CD14-positive monocyte (primary cell): ENCODE measurements around the gene UNC5A. TPM values are rescaled to one million over a fixed set of nuclear protein-coding genes. Genes with fewer than 3 reads are reported as not detected.

Experiments used
- DNase-seq, 3 donors: peaks; one replicate each; pipeline ENCODE4 v3.0.0-alpha.2; 2011 to 2022
- H2AFZ ChIP-seq: 2 replicates; pipeline ENCODE4 v1.6.0; 2012; ENCODE audit warnings: mild to moderate bottlenecking, low read depth, low read length, inconsistent platforms; ENCODE audit not compliant: insufficient read depth, poor library complexity, severe bottlenecking
- H3K27ac ChIP-seq, 2 donors: 1 replicate in 1 of 2; 2 replicates in 1 of 2; pipeline ENCODE4 v1.5.1; 2012 to 2013; ENCODE audit warnings: low read length in 2 of 2, control low read depth in 1 of 2, inconsistent platforms in 1 of 2, low read depth in 1 of 2, mild to moderate bottlenecking in 1 of 2
- H3K27me3 ChIP-seq, 2 donors: one replicate each; pipeline versions ENCODE4 v1.6.0 to v1.6.1; 2011 to 2013; ENCODE audit warnings: low read length in 2 of 2; ENCODE audit not compliant: control insufficient read depth in 2 of 2, insufficient read depth in 2 of 2
- H3K36me3 ChIP-seq, 2 donors: replicated peaks in 1 of 2; 1 replicate in 1 of 2; 2 replicates in 1 of 2; pipeline versions ENCODE4 v1.5.1 to v1.6.1; 2012 to 2013; ENCODE audit warnings: low read length in 2 of 2, control low read depth in 1 of 2, inconsistent platforms in 1 of 2, mild to moderate bottlenecking in 1 of 2; ENCODE audit not compliant: insufficient read depth in 2 of 2, control insufficient read depth in 1 of 2
- H3K4me1 ChIP-seq, 2 donors: 1 replicate in 1 of 2; 2 replicates in 1 of 2; pipeline versions ENCODE4 v1.5.1 to v1.6.1; 2012 to 2013; ENCODE audit warnings: low read length in 2 of 2, control low read depth in 1 of 2, inconsistent platforms in 1 of 2, mild to moderate bottlenecking in 1 of 2, moderate library complexity in 1 of 2; ENCODE audit not compliant: insufficient read depth in 2 of 2, control insufficient read depth in 1 of 2
- H3K4me2 ChIP-seq: replicated peaks from 2 replicates; pipeline ENCODE3; 2012; ENCODE audit warnings: low read length, moderate library complexity, mild to moderate bottlenecking; ENCODE audit not compliant: poor library complexity, severe bottlenecking; ENCODE audit errors: extremely low read depth
- H3K4me3 ChIP-seq, 3 experiments: fragments of 200-600 bp in 1 of 3; sonication (generic) in 1 of 3; replicated peaks in 1 of 3; 1 replicate in 2 of 3; 2 replicates in 1 of 3; pipeline ENCODE4 v1.5.1; 2011 to 2013; ENCODE audit warnings: low read length in 3 of 3, mild to moderate bottlenecking in 3 of 3, control low read depth in 2 of 3, low read depth in 2 of 3, inconsistent platforms in 1 of 3, moderate library complexity in 1 of 3
- H3K79me2 ChIP-seq: 2 replicates; pipeline ENCODE4 v1.6.0; 2012; ENCODE audit warnings: mild to moderate bottlenecking, control low read depth, inconsistent platforms, low read length, moderate library complexity; ENCODE audit not compliant: insufficient read depth
- H3K9ac ChIP-seq: 2 replicates; pipeline ENCODE4 v1.6.0; 2017; ENCODE audit warnings: low read length, mild to moderate bottlenecking; ENCODE audit not compliant: insufficient read depth, poor library complexity, severe bottlenecking
- H3K9me3 ChIP-seq, 2 donors: replicated peaks in 1 of 2; 1 replicate in 1 of 2; 2 replicates in 1 of 2; pipeline versions ENCODE4 v1.5.1 to v1.6.1; 2012 to 2013; ENCODE audit warnings: low read length in 2 of 2, control low read depth in 1 of 2; ENCODE audit not compliant: control insufficient read depth in 1 of 2, insufficient read depth in 1 of 2
- H4K20me1 ChIP-seq: 2 replicates; pipeline ENCODE4 v1.6.0; 2012; ENCODE audit warnings: mild to moderate bottlenecking, low read length, control low read depth, moderate library complexity; ENCODE audit not compliant: insufficient read depth
- H3K27ac Mint-ChIP-seq, 7 donors: one replicate each; pipeline ENCODE4 v1.8.0; 2020; ENCODE audit warnings: mild to moderate bottlenecking in 7 of 7, mixed read lengths in 7 of 7, moderate library complexity in 6 of 7, inconsistent platforms in 2 of 7
- H3K27me3 Mint-ChIP-seq, 3 donors: one replicate each; pipeline ENCODE4 v1.8.0; 2021 to 2022; ENCODE audit warnings: low read depth in 3 of 3, mild to moderate bottlenecking in 3 of 3, mixed read lengths in 3 of 3, moderate library complexity in 3 of 3, inconsistent platforms in 1 of 3
- H3K36me3 Mint-ChIP-seq, 2 donors: one replicate each; pipeline ENCODE4 v1.8.0; 2020; ENCODE audit warnings: mixed read lengths in 2 of 2, inconsistent platforms in 1 of 2, mild to moderate bottlenecking in 1 of 2
- H3K4me1 Mint-ChIP-seq: one replicate; pipeline ENCODE4 v1.8.0; 2020; ENCODE audit warnings: mild to moderate bottlenecking, mixed read lengths
- H3K4me3 Mint-ChIP-seq, 2 donors: one replicate each; pipeline ENCODE4 v1.8.0; 2020; ENCODE audit warnings: mild to moderate bottlenecking in 2 of 2, mixed read lengths in 2 of 2, moderate library complexity in 1 of 2
- H3K9me3 Mint-ChIP-seq, 7 donors: one replicate each; pipeline ENCODE4 v1.8.0; 2020 to 2022; ENCODE audit warnings: mixed read lengths in 7 of 7, mild to moderate bottlenecking in 6 of 7, moderate library complexity in 6 of 7, inconsistent platforms in 2 of 7
- WGBS: methylation state at CpG from one replicate; pipeline ENCODE4 v1.1.5; 2013; ENCODE audit warnings: missing lambda C conversion rate; ENCODE audit not compliant: insufficient coverage; 5-methylcytosine and 5-hydroxymethylcytosine counted together
- intact Hi-C, 2 donors: fragments of 100-400 bp; cut with micrococcal nuclease; formaldehyde crosslinking; loops; one replicate each; pipeline versions ENCODE4 v1.15.0 to v1.15.1; 2023
- polyA plus RNA-seq, 3 donors: library from polyadenylated mRNA; depleted of rRNA in 1 of 3; unstranded in 2 of 3; stranded (reverse) in 1 of 3; fragments of 300-500 nt in 2 of 3; fragments of >200 nt in 1 of 3; fragmentation: Illumina TruSeq in 2 of 3; gene quantifications; 1 replicate in 2 of 3; 2 replicates in 1 of 3; pipeline ENCODE4 v1.2.3, GENCODE V29; 2012 to 2021
- TF ChIP-seq, protein P1 (sequence below): fragments of 200-600 bp; IDR thresholded peaks from one replicate; pipeline ENCODE4 v1.8.0; 2022; ENCODE audit warnings: antibody characterized with exemption, mild to moderate bottlenecking

UNC5A gene
- polyA plus RNA-seq, 3 donors = 0.03 to 0.07 TPM; not detected in 1

DNA sequence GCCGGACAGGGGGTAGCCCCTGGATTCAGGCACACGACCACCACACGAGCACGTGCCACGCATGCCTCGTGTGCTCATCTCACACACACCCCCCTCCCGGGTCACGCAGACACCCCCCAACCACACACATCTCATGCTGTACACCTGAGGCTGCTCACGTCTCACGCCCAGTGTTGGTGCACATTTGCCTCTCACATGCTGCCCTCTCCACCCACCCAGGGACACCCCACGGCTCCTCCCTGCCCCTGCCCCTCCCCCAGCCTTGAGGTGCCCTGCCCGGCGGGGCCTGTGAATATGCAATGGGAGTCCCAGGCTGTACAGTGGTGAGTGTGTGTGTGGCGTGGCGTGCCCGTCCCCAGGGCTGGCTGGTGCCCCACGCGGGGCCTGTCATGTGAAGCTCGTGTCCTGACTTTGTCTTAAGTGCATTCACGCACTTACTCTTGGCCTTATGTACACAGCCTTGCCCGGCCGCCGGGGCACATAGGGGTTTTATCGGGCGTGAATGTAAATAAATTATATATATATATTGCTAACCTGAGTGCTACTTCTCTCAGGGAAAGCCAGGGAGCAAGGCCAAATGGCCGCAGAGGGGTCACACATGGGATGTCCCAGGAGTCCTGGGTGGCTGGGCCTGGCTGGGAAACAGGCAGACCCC, 70.1 kb downstream of the UNC5A start:
- H3K27ac Mint-ChIP-seq = peak overlapping the region in 1 of 7 donors; percentile 35

DNA sequence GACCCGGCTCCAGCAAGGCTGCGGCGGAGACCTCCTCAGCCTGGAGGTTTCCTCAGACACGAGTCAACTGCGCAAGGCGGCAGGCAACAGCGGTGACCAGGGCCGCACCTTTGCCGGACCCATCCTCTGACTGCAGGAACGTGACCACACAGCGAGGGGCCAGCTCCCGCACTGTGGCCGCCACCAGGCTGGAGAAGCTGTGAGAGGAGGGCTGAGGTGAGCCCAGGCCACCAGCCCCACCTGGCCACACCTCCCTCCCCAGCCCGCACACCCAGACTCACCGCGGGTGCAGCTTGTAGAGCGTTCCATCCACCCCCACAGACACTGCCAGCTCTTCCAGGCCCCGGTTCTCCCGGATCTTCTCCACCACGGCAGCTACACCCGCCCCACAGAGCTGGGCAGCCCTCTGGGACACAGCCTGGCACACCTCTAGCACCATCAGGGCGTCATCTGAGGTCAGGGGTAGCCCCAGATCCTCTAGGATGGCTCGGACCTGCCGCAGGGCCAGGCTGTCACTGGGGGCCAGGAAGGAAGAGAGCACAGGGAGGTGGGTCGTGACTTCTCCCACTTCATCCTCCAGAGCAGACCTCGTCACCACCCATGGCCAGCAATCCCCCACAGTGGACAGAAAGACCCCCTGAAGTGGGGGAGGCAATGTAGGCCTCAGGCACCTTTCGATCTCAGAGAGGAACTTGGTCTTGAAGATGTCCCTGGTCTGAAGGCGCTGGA, 70.8 kb downstream of the UNC5A start:
- intact Hi-C loops = no loop called here
- 94% methylated on average over 11 of the region's 28 CpGs for WGBS
- Histone ChIP-seq H3K4me1 (peaks cover 0 to 7% of the 10 kb centered on the region in 2 donors), H3K9ac (no peak overlapping the region), H3K79me2 (peaks cover 5% of the 10 kb centered on the region), H3K4me3 (no peak overlapping the region), H2AFZ (no peak overlapping the region), H3K27me3 (no peaks in the 10 kb centered on the region), H3K9me3 (no peaks in the 10 kb centered on the region), H3K36me3 (peaks cover 62 to 65% of the 10 kb centered on the region in 2 donors), H3K27ac (no peak overlapping the region), H3K4me2 (no peak overlapping the region), H4K20me1 (peaks cover 100% of the 10 kb centered on the region)
- Mint-ChIP-seq H3K27ac (peak overlapping the region in 2 of 7 donors; percentile 35 to 70), H3K27me3 (peaks cover 0 to 8% (median 4%) of the 10 kb centered on the region in 3 donors), H3K9me3 (no peaks in the 10 kb centered on the region), H3K4me1 (peaks cover 15% of the 10 kb centered on the region), H3K36me3 (peaks cover 58 to 66% of the 10 kb centered on the region in 2 donors), H3K4me3 (no peak overlapping the region)
- no peak for DNase-seq
- TF ChIP-seq, protein P1, sequence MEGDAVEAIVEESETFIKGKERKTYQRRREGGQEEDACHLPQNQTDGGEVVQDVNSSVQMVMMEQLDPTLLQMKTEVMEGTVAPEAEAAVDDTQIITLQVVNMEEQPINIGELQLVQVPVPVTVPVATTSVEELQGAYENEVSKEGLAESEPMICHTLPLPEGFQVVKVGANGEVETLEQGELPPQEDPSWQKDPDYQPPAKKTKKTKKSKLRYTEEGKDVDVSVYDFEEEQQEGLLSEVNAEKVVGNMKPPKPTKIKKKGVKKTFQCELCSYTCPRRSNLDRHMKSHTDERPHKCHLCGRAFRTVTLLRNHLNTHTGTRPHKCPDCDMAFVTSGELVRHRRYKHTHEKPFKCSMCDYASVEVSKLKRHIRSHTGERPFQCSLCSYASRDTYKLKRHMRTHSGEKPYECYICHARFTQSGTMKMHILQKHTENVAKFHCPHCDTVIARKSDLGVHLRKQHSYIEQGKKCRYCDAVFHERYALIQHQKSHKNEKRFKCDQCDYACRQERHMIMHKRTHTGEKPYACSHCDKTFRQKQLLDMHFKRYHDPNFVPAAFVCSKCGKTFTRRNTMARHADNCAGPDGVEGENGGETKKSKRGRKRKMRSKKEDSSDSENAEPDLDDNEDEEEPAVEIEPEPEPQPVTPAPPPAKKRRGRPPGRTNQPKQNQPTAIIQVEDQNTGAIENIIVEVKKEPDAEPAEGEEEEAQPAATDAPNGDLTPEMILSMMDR = no peak

More for the DNA sequence above, 70.1 kb downstream of the UNC5A start:
- WGBS = 92% methylated on average over 10 of the region's 26 CpGs
- peaks cover 51 to 59% of the 10 kb centered on the region in 2 donors for H3K36me3 Mint-ChIP-seq
- peaks cover 0 to 1% (median 0%) of the 10 kb centered on the region in 7 donors for H3K9me3 Mint-ChIP-seq
- H3K27me3 Mint-ChIP-seq = peaks cover 1 to 11% (median 9%) of the 10 kb centered on the region in 3 donors
- peaks cover 0 to 6% of the 10 kb centered on the region in 2 donors for H3K4me1 ChIP-seq
- peaks cover 56 to 58% of the 10 kb centered on the region in 2 donors for H3K36me3 ChIP-seq
- H3K4me2 ChIP-seq = no peak overlapping the region
- H3K4me3 Mint-ChIP-seq = no peak overlapping the region
- H3K9ac ChIP-seq = no peak overlapping the region
- H3K27me3 ChIP-seq = no peaks in the 10 kb centered on the region
- peaks cover 5% of the 10 kb centered on the region for H3K79me2 ChIP-seq
- peaks cover 14% of the 10 kb centered on the region for H3K4me1 Mint-ChIP-seq
- H4K20me1 ChIP-seq = peaks cover 100% of the 10 kb centered on the region
- intact Hi-C loops = no loop called here
- H3K9me3 ChIP-seq = no peaks in the 10 kb centered on the region
- no peak for DNase-seq
- H2AFZ ChIP-seq = no peak overlapping the region
- TF ChIP-seq, protein P1 = no peak
- H3K27ac ChIP-seq = no peak overlapping the region
- H3K4me3 ChIP-seq = no peak overlapping the region
